Caco-2 (cell line): ENCODE results near the gene ADA. TPM values are rescaled to one million over a fixed set of nuclear protein-coding genes. Genes with fewer than 3 reads are reported as not detected.

Source experiments
- BruUV-seq: library from RNA; stranded (reverse); fragments of 400-500 nt; replicated peaks from 2 replicates; lab custom pipeline; 2021; lab: Mats Ljungman, UMichigan
- CTCF ChIA-PET: fragments of 300-600 bp; sonication (Branson Sonifier 250); formaldehyde crosslinking; loops from one replicate; lab custom pipeline; 2022; ENCODE audit warnings: antibody characterized with exemption; lab: Charles Lee
- POLR2A ChIA-PET: fragments of 300-600 bp; sonication (Branson Sonifier 250); formaldehyde crosslinking; loops from one replicate; lab custom pipeline; 2022; ENCODE audit warnings: antibody characterized with exemption; lab: Charles Lee
- DNase-seq, 2 experiments: peaks; one replicate each; pipeline versions ENCODE4 v3.0.0 to v3.0.0-alpha.2; 2020 to 2022
- H3K27me3 ChIP-seq: replicated peaks from 2 replicates; pipeline ENCODE4 v1.6.0; 2011; ENCODE audit warnings: low read length; ENCODE audit not compliant: control insufficient read depth, insufficient read depth
- H3K36me3 ChIP-seq: 2 replicates; pipeline ENCODE4 v1.5.1; 2011; ENCODE audit warnings: low read length; ENCODE audit not compliant: control insufficient read depth, insufficient read depth
- H3K4me1 ChIP-seq: fragments of 250-450 bp; sonication (Bioruptor Pico); 2 replicates; pipeline ENCODE4 v1.5.1; 2020; ENCODE audit warnings: mild to moderate bottlenecking
- H3K4me3 ChIP-seq: 2 replicates; pipeline ENCODE4 v1.5.1; 2011; ENCODE audit warnings: low read depth, mild to moderate bottlenecking, control low read depth, low read length
- H3K9me3 ChIP-seq: fragments of 250-450 bp; sonication (Bioruptor Pico); 2 replicates; pipeline ENCODE4 v1.5.1; 2020; ENCODE audit warnings: mild to moderate bottlenecking, moderate library complexity
- H3K27ac Mint-ChIP-seq: one replicate; pipeline ENCODE4 v1.8.0; 2022; ENCODE audit warnings: mixed read lengths; ENCODE audit not compliant: unreplicated experiment
- H3K27me3 Mint-ChIP-seq: one replicate; pipeline ENCODE4 v1.8.0; 2022; ENCODE audit warnings: mixed read lengths; ENCODE audit not compliant: insufficient read depth, unreplicated experiment
- H3K36me3 Mint-ChIP-seq: one replicate; pipeline ENCODE4 v1.8.0; 2022; ENCODE audit warnings: mild to moderate bottlenecking, mixed read lengths; ENCODE audit not compliant: insufficient read depth, unreplicated experiment
- H3K4me1 Mint-ChIP-seq: one replicate; pipeline ENCODE4 v1.8.0; 2022; ENCODE audit warnings: low read depth, mixed read lengths; ENCODE audit not compliant: unreplicated experiment
- H3K4me3 Mint-ChIP-seq: one replicate; pipeline ENCODE4 v1.8.0; 2022; ENCODE audit warnings: mild to moderate bottlenecking, moderate library complexity, mixed read lengths; ENCODE audit not compliant: unreplicated experiment
- H3K9me3 Mint-ChIP-seq: one replicate; pipeline ENCODE4 v1.8.0; 2022; ENCODE audit warnings: mixed read lengths; ENCODE audit not compliant: unreplicated experiment
- CTCF ChIP-seq, 2 experiments: fragments of 200-600 bp in 1 of 2; IDR thresholded peaks; 1 replicate in 1 of 2; 2 replicates in 1 of 2; pipeline versions ENCODE4 v1.5.1 to v1.8.0; 2011 to 2022; ENCODE audit warnings: antibody characterized with exemption in 1 of 2, control low read depth in 1 of 2, inconsistent platforms in 1 of 2, low read depth in 1 of 2, low read length in 1 of 2, mild to moderate bottlenecking in 1 of 2, moderate library complexity in 1 of 2; ENCODE audit not compliant: insufficient read depth in 1 of 2, severe bottlenecking in 1 of 2, unreplicated experiment in 1 of 2
- intact Hi-C: fragments of 100-400 bp; cut with micrococcal nuclease; formaldehyde crosslinking; loops from one replicate; pipeline ENCODE4 v1.10.0; 2022; ENCODE audit not compliant: unreplicated experiment
- total RNA-seq: library from RNA; stranded (reverse); gene quantifications from 2 replicates; pipeline ENCODE4 v1.2.3, GENCODE V29; 2022

ADA gene
- total RNA-seq, 1 experiment from 2014 or later, result 21.1 TPM

- Mint-ChIP-seq H3K27ac (no peak overlapping the region), H3K27me3 (no peaks in the 10 kb centered on the region), H3K4me1 (peaks cover 24% of the 10 kb centered on the region), H3K36me3 (no peaks in the 10 kb centered on the region), H3K4me3 (no peak overlapping the region), H3K9me3 (no peaks in the 10 kb centered on the region)
- no peaks in the 10 kb centered on the region for H3K36me3 ChIP-seq
- intact Hi-C loops, result no loop called here
- no peak overlapping the region for H3K4me3 ChIP-seq
- no peak for TF ChIP-seq CTCF (IDR thresholded peaks at IDR 0.05; ENCODE audit: insufficient read depth in 1 of 2, low read depth in 1 of 2, low read length in 1 of 2, severe bottlenecking in 1 of 2, unreplicated experiment in 1 of 2)
- no TSS peak for BruUV-seq
- H3K4me1 ChIP-seq, result peaks cover 20% of the 10 kb centered on the region
- ChIA-PET CTCF (interaction anchor here (0.6 to 0.8 kb wide), 2 partner anchors 12 to 57 kb away, joined by 4 read pairs; no protein-coding TSS in a partner anchor), POLR2A (no interaction called here)
- no peaks in the 10 kb centered on the region for H3K27me3 ChIP-seq
- 0 out of 2 replicates have a peak, but pooled peaks cover 3% of the 10 kb centered on the region for H3K9me3 ChIP-seq
- no peak for DNase-seq
Observed at GRCh38 chr20:44644667-44645131, 6.8 kb downstream of the ADA start.

DNA sequence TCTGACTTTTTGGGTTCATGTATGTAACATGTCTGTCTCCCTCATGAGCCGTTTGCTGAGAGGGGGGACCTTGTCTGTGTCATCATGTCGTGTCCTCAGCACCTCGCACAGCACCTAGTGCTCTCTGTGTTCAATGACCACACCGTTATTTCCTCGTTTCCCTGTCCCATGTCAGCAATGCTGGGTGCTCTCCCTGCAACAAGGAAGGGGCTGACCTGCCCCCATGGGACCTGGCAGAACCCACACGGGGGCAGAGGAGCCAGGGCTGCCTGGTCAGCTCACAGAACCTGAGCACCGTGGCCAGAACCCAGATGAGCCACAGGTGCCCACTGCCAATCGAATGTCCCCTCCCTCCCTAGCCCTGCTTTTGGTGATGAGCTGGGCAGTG lies 7.3 kb downstream of the ADA start:
- CTCF ChIA-PET, result interaction anchor here (0.8 kb wide), 1 partner anchor 12 kb away, joined by 4 read pairs; no protein-coding TSS in a partner anchor
- TF ChIP-seq CTCF (IDR thresholded peaks at IDR 0.05; ENCODE audit: insufficient read depth in 1 of 2, low read depth in 1 of 2, low read length in 1 of 2, severe bottlenecking in 1 of 2, unreplicated experiment in 1 of 2), result no peak
- H3K9me3 ChIP-seq, result 0 out of 2 replicates have a peak, but pooled peaks cover 3% of the 10 kb centered on the region
- Mint-ChIP-seq H3K4me1 (peaks cover 24% of the 10 kb centered on the region), H3K4me3 (no peak overlapping the region), H3K9me3 (no peaks in the 10 kb centered on the region), H3K27ac (no peak overlapping the region), H3K36me3 (no peaks in the 10 kb centered on the region), H3K27me3 (no peaks in the 10 kb centered on the region)
- no peaks in the 10 kb centered on the region for H3K36me3 ChIP-seq
- intact Hi-C loops, result no loop called here
- H3K4me1 ChIP-seq, result peaks cover 20% of the 10 kb centered on the region
- no peak overlapping the region for H3K4me3 ChIP-seq
- no peaks in the 10 kb centered on the region for H3K27me3 ChIP-seq
- no TSS peak for BruUV-seq
- no peak for DNase-seq
- POLR2A ChIA-PET, result no interaction called here

DNA sequence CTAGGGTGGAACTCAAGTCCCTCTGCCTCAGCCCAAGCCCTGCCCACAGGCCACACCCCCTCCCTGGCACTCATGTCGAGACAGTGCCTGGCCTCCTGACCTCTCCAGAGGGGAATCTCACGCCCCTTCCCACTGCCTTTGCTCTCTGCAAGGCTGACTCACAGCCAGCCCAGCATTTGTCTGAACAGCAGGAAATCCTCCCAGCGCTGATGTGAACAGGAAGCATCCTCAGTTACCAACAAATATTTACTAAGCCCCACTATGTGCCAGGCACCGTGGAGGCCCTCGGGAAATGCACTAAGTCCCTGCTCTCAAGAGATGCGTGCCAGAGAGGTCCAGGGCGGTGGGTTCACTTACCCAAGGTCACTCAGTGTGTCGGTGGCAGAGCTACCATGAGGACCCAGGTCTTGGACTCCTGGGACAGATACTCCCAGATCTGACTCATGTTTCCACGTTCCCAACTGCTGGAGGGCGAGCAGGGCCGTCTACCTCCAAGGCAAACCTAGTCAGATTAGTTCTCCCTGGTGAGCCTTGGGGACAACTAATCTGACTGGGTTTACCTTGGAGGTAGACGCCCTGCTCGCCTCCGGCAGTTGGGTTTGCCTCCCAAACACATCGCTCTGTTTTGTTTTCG lies 7.8 kb downstream of the ADA start:
- intact Hi-C loops, result no loop called here
- no peak for TF ChIP-seq CTCF (IDR thresholded peaks at IDR 0.05; ENCODE audit: insufficient read depth in 1 of 2, low read depth in 1 of 2, low read length in 1 of 2, severe bottlenecking in 1 of 2, unreplicated experiment in 1 of 2)
- no peaks in the 10 kb centered on the region for H3K36me3 Mint-ChIP-seq
- no peaks in the 10 kb centered on the region for H3K27me3 Mint-ChIP-seq
- POLR2A ChIA-PET, result no interaction called here
- BruUV-seq, result no TSS peak
- Histone ChIP-seq H3K27me3 (no peaks in the 10 kb centered on the region), H3K4me1 (peaks cover 20% of the 10 kb centered on the region), H3K36me3 (no peaks in the 10 kb centered on the region), H3K4me3 (no peak overlapping the region), H3K9me3 (0 out of 2 replicates have a peak, but pooled peaks cover 3% of the 10 kb centered on the region)
- DNase-seq, result peak in 1 of 2 experiments; percentile 33
- H3K4me3 Mint-ChIP-seq, result no peak overlapping the region
- H3K4me1 Mint-ChIP-seq, result peaks cover 24% of the 10 kb centered on the region
- CTCF ChIA-PET, result interaction anchor here (0.7 kb wide), 1 partner anchor 33 kb away, joined by 3 read pairs; no protein-coding TSS in a partner anchor
- H3K9me3 Mint-ChIP-seq, result no peaks in the 10 kb centered on the region
- no peak overlapping the region for H3K27ac Mint-ChIP-seq
